B cell (primary cell): ENCODE measurements around the gene ZNF280D.
"Not testable (repeated sequence)": the region's sequence is repeated elsewhere in the genome, so short reads cannot be mapped to it uniquely, and the experiment has no call there.

Experiments
- CTCF ChIP-seq: fragments of 200-600 bp; IDR thresholded peaks from one replicate; pipeline ENCODE4 v1.8.0; 2022; ENCODE audit warnings: antibody characterized with exemption, mild to moderate bottlenecking
- EZH2 ChIP-seq: IDR thresholded peaks from 2 replicates; pipeline ENCODE4 v1.6.1; 2012; ENCODE audit warnings: borderline replicate concordance, low read depth, mild to moderate bottlenecking, moderate library complexity, low read length; ENCODE audit not compliant: insufficient read depth, poor library complexity, severe bottlenecking

GRCh38 chr15:56779449-56779848, 46.1 kb upstream of the ZNF280D start:
- not testable (repeated sequence) for TF ChIP-seq CTCF, EZH2
